Cerebellar cortex (tissue), 1 donor: ENCODE results near the gene MUC3A.

Source experiments
- DNase-seq: peaks from one replicate; pipeline ENCODE4 v3.0.0-alpha.2; 2015; ENCODE audit warnings: low spot score

The MUC3A gene

GRCh38 chr7:100946111-100946510 lies 3.2 kb upstream of the MUC3A start:
- no peak for DNase-seq

GRCh38 chr7:100946766-100947365 lies 2.5 kb upstream of the MUC3A start:
- DNase-seq: no peak

GRCh38 chr7:100947792-100948191 lies 1.5 kb upstream of the MUC3A start:
- no peak for DNase-seq

DNA sequence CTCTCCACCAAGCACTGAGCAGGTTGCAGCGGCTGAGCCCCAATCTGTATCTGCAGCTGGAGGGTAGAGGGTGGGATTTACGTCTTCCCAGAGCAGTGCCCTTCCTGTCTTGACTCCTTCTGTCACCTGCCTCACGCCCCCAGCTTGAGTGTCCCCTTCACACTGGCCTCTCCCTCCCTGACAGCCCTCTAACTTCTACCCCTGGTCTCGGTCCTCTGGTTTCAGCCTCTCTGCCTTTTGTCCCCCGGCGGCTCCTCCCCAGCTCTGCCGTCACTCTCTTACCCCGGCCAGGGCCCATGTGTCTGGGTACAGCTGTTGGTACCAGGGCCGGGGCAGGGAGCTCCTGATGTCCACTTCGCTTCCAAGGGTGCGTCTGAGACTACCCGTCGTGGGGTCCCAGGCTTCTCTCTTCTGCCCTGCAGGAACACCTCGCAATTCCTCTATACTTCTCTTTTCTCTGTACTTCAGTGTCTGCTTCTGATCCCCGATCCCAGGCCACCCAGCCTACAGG lies 654 bp downstream of the MUC3A start:
- no peak for DNase-seq

- no peak for DNase-seq
Measured at GRCh38 chr7:100951172-100951571, 1.8 kb downstream of the MUC3A start.

- no peak for DNase-seq
Measured at GRCh38 chr7:100951888-100952560, 2.7 kb downstream of the MUC3A start.

- no peak for DNase-seq
Measured at GRCh38 chr7:100952641-100953040, 3.3 kb downstream of the MUC3A start.

GRCh38 chr7:100957832-100958421 lies 8.6 kb downstream of the MUC3A start:
- DNase-seq: no peak

- DNase-seq: no peak
Measured at GRCh38 chr7:100959894-100960293, 10.6 kb downstream of the MUC3A start.

DNA sequence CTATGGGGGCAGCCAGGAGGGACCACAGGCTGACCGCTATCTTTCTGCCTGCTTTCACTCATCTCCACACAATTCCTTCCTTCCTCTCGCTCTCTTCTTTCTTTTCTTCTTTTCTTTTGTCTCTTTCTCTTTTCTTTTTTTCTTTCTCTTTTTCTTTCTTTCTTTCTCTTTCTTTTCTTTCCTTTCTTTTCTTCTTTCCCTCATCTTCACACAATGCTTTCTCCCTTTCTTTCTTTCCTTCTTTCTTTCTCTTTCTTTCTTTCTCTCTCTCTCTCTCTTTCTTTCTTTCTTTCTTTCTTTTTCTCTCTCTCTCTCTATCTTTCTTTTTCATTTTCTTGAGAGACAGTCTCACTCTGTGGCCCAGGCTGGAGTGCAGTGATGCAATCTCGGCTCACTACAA lies 13.2 kb downstream of the MUC3A start:
- DNase-seq: no peak

GRCh38 chr7:100963386-100963785 lies 14.1 kb downstream of the MUC3A start:
- DNase-seq: no peak

DNA sequence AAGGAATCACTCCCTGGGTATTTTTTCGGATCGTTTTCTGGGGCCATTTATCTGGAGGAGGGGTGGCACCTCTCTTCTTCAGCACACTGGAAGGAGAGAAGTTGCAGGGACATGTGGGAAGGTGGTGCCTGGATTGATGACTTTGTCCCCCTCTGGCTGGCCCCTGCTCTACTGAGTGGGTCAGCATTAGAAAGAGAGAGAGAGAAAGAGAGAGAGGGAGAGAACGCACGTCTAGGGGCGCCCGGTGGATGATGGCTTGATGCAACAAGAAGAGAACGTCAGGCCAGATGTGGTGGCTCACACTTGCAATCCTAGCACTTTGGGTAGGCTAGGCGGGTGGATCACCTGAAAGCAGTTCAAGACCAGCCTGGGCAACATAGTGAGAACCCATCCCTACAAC lies 14.5 kb downstream of the MUC3A start:
- no peak for DNase-seq

DNA sequence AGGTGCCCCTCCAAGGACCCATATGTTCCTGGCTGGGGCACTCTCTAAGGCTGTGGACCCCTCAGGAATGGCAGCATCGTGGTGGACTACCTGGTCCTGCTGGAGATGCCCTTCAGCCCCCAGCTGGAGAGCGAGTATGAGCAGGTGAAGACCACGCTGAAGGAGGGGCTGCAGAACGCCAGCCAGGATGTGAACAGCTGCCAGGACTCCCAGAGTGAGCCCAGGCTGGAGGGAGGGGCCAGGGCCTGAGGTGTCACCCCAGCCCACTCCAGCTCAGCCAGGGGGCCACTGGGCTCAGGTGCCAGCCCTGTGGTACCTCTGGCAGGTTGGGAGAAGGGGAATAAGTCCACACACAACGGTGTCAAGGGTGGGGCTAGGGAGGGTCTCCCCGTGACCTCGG lies 15.3 kb downstream of the MUC3A start:
- no peak for DNase-seq

- DNase-seq: no peak
Measured at GRCh38 chr7:100965045-100965722, 15.8 kb downstream of the MUC3A start.

- peak; percentile 51 for DNase-seq
Measured at GRCh38 chr7:100965723-100966541, 16.6 kb downstream of the MUC3A start.

GRCh38 chr7:100966542-100967291 lies 17.4 kb downstream of the MUC3A start:
- no peak for DNase-seq

GRCh38 chr7:100967292-100967863 lies 18.0 kb downstream of the MUC3A start:
- DNase-seq: no peak

DNA sequence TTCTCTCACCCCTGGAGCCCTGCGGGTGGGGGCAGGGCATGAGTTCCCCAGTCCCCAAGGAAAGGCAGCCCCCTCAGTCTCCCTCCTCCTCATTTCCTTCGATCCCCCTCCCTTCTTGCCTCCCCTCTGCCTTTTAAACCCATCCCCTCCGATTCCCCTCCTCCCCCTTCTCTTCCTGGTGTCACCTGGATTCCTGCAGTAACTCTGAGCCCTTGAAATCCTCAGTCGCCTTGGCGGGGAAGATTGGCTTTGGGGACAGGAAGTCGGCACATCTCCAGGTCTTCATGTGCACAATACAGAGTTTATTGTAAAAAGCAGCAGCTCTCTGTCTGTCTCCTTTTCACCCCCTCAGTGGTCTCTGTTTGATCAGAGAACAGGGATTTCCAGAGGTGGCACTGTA lies 18.7 kb downstream of the MUC3A start:
- no peak for DNase-seq

GRCh38 chr7:100968650-100969049 lies 19.3 kb downstream of the MUC3A start:
- no peak for DNase-seq

DNA sequence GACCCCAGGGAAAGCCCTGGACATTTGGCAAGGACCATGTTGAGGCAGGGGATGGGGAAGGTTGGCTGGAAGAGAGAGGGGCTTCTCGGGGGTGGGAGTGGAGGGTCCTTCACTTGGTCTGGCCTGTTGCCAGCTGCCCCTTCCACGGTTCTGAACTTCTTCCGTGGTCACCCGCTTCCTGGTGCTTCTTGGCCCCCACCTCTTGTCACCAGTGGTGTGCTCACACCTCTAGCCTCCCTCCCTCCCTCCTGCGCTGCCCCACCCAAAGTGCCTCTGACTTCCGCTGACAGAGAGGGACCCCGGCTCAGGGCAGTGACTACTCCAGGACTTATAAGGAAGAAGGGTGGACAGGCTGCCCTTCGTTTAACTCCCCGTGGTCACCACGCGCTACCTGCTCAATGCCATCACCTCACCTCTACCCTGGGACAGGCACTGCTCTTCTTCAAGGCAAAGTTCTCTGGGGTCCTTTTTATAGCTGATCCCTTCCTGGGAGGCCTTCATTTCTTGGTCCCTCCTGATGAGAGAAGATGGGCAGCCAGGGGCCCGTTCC lies 19.8 kb downstream of the MUC3A start, which contains the start of gene MUC12:
TSS of gene MUC12 (plus strand) at position 500 of the 550 bp plus-strand sequence. CDS start 58 bp downstream, outside the sequence.
- DNase-seq: no peak
